SH-SY5Y (cell line): ENCODE data around the gene TIMM8B.

Source experiments
- GATA2 ChIP-seq: IDR thresholded peaks from 2 replicates; pipeline ENCODE4 v1.6.1; 2011; ENCODE audit warnings: mild to moderate bottlenecking, low read depth, low read length
- GATA3 ChIP-seq: IDR thresholded peaks from 2 replicates; pipeline ENCODE4 v1.6.1; 2011; ENCODE audit warnings: low read depth, mild to moderate bottlenecking, low read length, moderate library complexity

The TIMM8B gene, protein sequence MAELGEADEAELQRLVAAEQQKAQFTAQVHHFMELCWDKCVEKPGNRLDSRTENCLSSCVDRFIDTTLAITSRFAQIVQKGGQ

DNA sequence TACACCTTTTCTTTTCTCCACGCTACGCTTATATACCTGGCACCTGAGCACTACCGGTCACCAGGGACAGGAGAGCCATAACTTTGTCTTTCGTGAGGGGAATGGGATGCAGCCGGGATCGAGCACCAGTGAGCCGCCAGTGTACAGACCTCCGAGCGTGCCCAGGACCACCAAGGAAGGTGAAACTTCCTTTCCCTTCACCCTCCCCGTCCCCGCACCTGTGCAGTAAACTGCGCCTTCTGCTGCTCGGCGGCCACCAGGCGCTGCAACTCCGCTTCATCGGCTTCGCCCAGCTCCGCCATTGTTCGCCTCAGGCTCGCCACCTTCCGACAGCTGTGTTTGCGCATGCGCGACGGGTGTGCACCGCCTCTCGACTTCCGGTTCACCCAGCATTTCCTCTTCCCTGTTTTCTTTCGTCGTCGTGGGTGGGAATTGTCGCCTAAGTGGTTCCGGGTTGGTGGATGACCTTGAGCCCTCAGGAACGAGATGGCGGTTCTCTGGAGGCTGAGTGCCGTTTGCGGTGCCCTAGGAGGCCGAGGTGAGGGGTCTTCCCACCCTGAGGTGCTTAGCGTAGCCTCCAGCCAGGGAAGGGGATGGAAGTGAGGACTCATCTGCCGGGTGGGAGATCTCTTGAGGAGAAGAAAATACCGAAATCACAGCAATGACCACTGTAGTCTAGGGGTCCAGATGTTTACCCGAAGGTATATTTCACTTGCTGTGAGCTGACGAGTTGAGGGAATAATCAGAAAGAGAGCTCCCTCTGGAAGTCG, at the start of gene TIMM8B, which contains the start of gene SDHD:
Gene TIMM8B, minus strand, starts transcription at position 335 of the 770 bp plus-strand sequence. Its CDS starts 33 bp downstream, at position 302.
Gene SDHD, plus strand, starts transcription at position 452 of the 770 bp plus-strand sequence. Its CDS starts 35 bp downstream, at position 487.
- TF ChIP-seq GATA3 = no peak
- no peak for TF ChIP-seq GATA2

DNA sequence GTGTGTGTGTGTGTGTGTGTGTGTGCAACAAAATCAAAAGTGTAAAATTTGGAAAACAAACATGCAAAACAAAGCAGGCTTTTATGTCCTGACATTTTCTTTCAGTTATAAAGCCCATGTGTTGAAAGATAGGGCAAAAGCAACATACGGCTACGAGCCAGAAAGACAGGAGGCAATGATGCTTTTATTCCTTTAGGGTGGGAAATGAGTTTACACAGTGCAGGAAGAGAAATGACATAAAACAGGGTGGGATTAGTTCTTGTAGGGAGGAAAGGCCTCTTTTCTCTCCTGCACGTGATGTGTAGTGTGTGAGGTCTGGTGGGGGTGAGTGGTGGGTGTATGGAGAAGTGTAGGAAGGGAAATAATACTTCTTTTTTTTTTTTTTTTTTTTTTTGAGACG, 47.9 kb upstream of the TIMM8B start:
- no peak for TF ChIP-seq GATA2
- no peak for TF ChIP-seq GATA3

DNA sequence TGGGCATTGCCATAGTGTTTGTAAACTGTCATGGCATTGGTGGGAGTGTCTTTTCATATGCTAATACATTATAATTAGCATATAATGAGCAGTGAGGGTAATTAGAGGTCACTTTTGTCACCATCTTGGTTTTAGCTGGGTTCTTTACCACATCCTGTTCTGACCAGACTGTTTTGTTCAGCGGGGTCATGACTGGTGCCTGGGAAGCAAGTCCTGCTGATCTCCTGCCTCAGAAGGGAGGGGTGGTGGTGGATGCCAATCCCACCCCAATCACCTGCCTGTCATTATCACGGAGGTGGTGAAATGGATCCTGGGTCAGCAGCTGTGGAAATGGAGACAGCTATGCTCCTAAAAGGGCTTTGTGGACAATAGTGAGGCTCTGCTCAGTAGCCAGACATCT, 46.2 kb upstream of the TIMM8B start:
- TF ChIP-seq GATA3 (no peak), GATA2 (no peak)

DNA sequence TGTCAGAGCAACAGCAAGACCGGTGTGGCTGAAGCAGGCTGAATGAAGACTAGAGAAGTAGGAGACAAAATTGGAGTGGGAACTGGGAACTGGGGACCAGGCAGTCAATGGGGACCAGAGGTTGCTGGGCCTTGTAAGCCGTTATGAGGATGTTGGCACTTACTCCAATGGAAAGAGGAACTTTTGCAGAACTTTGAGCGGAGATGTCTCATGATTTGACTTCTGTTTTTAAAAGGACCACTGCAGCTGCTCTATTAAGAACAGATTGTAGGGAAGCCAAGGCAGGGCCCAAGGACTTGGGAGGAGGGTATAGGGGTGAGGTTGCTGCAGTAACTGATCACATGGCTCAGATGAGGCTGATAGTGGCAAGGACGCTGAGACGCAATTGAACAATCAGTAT, 43.1 kb upstream of the TIMM8B start:
- TF ChIP-seq GATA2 (no peak), GATA3 (no peak)

DNA sequence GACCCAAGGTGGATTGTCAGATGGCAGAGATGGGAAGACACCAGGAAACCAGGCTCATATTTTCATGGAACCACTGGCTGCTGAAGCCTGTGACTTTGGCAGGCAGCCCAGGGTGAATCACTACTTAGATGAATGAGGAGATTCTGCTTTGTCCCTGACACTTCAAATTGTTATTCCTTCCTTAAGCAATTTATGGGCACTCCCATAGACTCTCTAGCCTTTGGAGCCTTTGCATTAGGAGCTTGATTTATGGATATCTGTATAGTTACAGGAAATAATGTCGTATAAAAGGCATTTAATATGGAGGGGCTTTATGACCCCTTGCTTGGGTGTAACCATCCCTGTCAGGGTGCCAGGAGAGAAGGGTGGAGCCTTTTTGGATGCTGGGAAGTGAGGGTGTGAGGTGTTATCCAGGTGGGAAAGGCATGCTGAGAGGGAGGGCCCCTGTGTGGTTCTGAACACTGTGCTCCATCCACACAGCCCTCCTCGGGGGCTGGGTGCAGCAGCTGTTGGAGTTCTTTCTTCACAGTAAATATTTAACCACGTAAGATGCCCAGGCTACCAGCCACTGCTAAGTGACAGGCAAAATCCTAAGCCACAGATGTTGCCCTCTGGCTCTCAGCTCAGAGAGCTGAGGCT, 42.0 kb upstream of the TIMM8B start:
- TF ChIP-seq GATA2 (no peak), GATA3 (no peak)

DNA sequence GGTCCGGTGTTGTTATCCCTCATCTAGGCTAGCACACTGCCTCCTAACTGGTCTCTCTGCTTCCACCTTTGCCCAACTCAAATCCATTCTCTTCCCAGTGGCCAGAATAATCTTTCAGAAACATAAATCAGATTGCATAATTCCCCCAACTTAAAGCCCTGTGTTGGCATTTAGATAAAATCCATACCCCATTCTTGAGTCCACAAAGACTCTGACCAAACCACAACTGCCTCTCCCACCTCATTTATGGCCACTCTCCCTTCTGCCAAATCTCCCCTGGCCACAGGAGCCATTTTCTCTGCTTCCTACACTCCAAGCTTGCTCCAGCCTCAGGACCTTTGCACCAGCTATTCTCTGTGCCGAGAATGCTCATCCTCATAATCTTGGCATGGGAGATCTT, 40.5 kb upstream of the TIMM8B start:
- TF ChIP-seq GATA2 (no peak), GATA3 (no peak)

DNA sequence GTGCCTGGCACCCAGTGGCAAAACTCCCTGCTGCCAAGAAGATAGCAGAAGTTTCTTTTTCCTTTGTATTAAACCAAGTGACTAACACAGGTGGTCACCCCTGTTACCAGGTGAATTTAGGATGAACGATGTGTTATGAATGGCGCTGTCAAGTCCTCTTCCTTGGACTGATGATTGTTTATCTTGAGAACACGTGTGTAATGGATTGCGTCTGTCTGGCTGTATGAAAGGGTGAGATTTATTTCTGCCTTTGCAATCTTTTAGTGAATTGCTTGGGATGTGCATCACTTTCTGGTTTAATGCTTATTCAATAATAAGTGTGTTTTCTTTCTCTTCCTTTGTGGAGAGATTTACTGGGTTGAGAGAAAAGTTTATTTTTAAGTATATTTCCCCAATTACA, 36.6 kb upstream of the TIMM8B start:
- TF ChIP-seq GATA2 (no peak), GATA3 (no peak)

DNA sequence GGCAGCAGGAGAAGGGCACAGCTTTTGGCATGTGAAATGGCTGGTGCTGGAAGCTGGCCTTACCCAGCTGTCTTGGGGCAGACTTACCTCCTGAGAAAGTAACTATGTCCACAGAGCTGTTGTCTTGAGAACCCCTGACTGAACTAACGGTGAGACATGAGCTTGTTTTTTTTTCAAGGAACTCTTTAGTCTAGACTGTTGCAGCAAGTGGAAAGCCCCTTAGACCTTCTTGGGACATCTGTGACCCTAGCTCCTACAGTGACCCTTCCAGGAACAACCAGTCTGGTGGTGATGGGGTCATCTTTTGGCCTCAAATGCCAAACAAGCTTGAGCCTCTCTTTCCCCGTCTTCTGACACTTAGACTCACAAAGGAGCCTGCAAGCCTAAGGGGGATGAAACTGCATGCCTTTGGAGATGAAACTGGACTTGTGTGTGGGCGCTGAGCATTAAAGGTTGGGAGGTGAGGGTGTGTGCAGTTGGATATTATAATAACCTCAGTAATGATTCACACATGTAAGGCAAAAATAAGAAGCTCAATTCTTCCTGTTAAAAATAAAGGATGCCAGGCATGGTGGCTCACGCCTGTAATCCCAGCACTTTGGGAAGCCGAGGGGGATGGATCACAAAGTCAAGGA, 35.5 kb upstream of the TIMM8B start:
- TF ChIP-seq GATA3 = no peak
- no peak for TF ChIP-seq GATA2

DNA sequence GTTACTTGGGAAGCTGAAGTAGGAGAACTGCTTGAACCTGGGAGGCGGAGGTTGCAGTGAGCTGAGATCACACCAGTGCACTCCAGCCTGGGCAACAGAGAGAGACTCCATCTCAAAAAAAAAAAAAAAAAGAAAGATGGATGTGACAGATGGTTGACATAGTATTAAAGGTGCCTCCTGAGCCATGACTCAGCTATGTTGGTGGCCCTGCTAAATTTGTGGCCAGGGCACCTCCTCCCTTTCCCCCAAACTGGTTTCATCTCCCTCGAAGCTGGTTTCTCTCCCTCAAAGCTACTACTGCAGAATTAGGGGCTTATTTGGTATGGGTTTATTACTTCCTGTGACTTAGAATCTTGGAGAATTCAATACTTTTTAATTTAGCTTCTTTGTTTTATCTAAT, 31.6 kb upstream of the TIMM8B start:
- TF ChIP-seq GATA3 = no peak

DNA sequence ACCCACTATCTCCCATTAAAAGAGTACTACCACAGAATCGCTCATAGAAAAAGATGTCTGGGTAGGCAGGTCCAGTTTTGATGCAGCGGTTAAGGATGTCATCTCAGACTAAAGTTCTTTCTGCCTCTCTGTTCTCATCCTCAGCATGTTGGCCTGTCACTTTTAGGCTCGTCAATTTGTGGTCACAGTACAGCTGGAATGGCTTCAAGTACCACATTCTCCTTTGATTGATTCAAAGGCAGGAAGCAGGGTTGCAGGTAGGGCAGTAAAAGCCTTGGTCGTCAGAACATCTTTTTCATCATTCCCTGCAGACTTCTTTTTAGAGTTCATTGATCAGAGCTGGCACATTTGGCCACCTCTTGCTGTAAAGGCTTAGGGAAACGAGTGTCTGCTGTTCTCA, 28.8 kb upstream of the TIMM8B start:
- TF ChIP-seq GATA2 (no peak), GATA3 (no peak)

DNA sequence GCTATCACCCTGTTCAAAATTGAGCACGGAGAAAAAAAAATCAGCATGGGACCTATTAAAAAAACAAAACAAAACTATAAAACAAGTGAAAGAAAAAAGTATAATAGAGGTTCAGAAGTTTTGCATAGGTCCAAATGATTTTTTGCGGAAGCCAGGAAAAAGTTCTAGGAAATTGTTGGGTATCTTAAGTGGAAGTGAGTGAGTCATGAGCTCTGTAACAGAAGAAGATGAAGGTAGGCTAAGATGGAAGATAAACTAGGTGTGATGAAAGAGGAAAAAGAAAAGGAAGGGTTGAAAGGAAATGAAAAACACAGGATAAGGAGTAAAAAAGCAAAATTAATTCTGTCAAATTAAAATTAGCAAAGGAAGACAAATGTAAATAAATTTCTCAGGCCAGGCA, 27.9 kb upstream of the TIMM8B start:
- TF ChIP-seq GATA2 (no peak), GATA3 (no peak)

DNA sequence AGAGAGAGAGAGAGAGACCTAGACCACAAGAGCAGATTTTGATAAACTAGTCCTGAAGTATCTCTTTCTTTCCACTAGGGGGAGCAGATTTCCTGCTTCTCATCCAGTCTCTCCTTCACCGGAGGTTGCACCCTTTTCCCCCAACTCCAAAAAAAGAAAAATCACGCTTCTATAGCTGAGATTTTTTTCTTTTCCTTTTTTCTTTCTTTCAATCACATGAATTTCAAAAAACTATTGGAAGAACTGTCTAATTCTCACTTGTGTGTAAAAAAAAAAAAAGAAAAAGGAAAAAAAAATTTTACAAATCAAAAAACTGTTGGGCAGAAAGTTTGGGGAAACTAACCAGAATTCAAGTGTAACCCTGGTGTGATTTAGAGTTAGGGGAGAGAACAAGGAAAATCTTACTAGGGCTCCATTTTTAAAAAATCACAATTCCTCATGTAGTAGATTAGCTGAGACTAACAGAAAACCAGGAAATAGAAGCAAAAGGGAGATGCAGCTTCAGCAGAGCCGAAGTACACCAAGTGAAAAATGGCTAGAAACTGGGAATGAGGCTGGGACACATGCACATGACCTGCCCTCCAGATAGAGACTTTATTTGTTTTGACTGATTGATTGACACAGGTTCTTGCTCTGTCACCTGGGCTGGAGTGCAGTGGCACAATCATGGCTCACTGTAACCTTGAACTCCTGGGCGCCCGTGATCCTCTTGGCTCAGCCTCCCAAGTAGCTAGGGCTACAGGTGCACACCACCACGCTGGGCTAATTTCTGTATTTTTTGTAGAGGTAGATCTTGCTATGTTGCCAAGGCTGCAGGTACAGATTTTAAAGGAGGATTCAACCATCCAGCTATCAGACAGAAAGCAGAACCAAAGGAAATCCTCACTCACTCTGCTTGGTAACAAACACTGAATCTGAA, 27.2 kb upstream of the TIMM8B start:
- no peak for TF ChIP-seq GATA2
- TF ChIP-seq GATA3 = no peak

DNA sequence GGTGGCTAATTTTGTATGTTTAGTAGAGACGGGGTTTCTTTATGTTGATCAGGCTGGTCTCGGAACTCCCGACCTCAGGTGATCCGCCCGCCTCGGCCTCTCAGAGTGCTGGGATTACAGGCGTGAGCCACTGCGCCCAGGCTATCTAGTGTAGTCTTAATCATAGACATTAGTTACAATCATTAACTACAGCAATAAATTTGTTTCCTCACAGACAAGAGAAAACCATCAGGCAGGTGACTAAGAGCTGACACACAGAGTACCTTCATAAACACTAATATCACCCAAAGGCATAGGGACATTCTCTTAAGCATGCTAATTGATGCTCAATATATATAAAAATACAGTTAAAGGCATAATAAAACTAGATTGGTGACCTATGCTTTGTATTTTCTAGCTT, 19.5 kb upstream of the TIMM8B start:
- TF ChIP-seq GATA3 = no peak
- no peak for TF ChIP-seq GATA2

DNA sequence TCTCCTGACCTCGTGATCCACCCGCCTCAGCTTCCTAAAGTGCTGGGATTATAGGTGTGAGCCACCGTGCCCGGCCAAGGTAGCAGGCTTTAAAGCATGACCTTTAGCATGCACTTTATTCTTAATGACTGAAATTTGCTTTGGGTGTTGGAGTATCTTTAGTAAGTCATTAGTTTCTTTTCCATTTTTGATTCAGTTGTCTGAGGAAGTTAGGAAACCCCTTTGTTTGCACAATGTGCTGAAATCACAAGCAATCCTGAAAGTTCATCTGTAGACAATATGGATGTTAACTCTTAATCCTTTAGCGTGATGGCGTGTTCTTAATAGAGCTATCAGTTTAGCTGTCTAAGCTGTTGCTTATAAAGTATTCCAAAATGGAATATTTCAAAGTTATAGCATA, 16.9 kb upstream of the TIMM8B start:
- TF ChIP-seq GATA2 (no peak), GATA3 (no peak)
